HepG2 (cell line): ENCODE data around the gene L3MBTL4. TPM values are rescaled to one million over a fixed set of nuclear protein-coding genes. Genes with fewer than 3 reads are reported as not detected.

Experiments used
- DPF2 ChIP-seq: sonication (generic); formaldehyde crosslinking; IDR thresholded peaks from 2 replicates; pipeline ENCODE4 v1.4.0; 2020; ENCODE audit warnings: mild to moderate bottlenecking, low read depth, missing genetic modification reagents, borderline replicate concordance
- KAT2B ChIP-seq: fragments of 150-350 bp; IDR thresholded peaks from 2 replicates; pipeline ENCODE4 v1.6.1; 2014; ENCODE audit warnings: low read depth, low read length, borderline replicate concordance
- NFATC3 ChIP-seq: sonication (generic); formaldehyde crosslinking; IDR thresholded peaks from 2 replicates; pipeline ENCODE4 v1.5.1; 2020; ENCODE audit warnings: mild to moderate bottlenecking, missing genetic modification reagents
- ONECUT2 ChIP-seq: sonication (generic); formaldehyde crosslinking; IDR thresholded peaks from 2 replicates; pipeline ENCODE4 v1.4.0; 2020; ENCODE audit warnings: missing genetic modification reagents
- SRY ChIP-seq: sonication (generic); formaldehyde crosslinking; IDR thresholded peaks from 2 replicates; pipeline ENCODE4 v1.8.0; 2022; ENCODE audit warnings: mild to moderate bottlenecking, missing genetic modification reagents
- ZKSCAN1 ChIP-seq: fragments of 150-350 bp; IDR thresholded peaks from 2 replicates; pipeline ENCODE4 v1.6.1; 2014; ENCODE audit warnings: low read length
- ZKSCAN8 ChIP-seq: IDR thresholded peaks from 2 replicates; pipeline ENCODE4 v1.6.1; 2016; ENCODE audit warnings: borderline replicate concordance, missing genetic modification reagents, missing compliant biosample characterization
- ZNF564 ChIP-seq: sonication (generic); formaldehyde crosslinking; IDR thresholded peaks from 2 replicates; pipeline ENCODE4 v1.8.1; 2023; ENCODE audit warnings: mild to moderate bottlenecking, missing genetic modification reagents
- polyA plus RNA-seq, 8 experiments: library from polyadenylated mRNA; depleted of rRNA in 3 of 8; stranded (reverse) in 7 of 8; unstranded in 1 of 8; fragments of >200 nt; fragmentation: Illumina TruSeq in 4 of 8; extraction: Trizol in 4 of 8; gene quantifications; 2 replicates each; pipeline versions ENCODE4 v1.2.1 to v1.2.3, GENCODE V29; 2011 to 2016; ENCODE audit warnings: low read depth in 4 of 8, missing spikeins in 1 of 8, mixed read lengths in 1 of 8; ENCODE audit not compliant: insufficient read depth in 1 of 8
- total RNA-seq, 5 experiments: library from RNA; depleted of rRNA; stranded (reverse); fragments of >200 nt; fragmentation: Illumina TruSeq; extraction: Trizol; gene quantifications; 2 replicates each; pipeline ENCODE4 v1.2.3, GENCODE V29; 2016; ENCODE audit warnings: low read depth in 1 of 5
- TF ChIP-seq, protein P1 (sequence below): IDR thresholded peaks from 2 replicates; pipeline ENCODE4 v1.6.1; 2016; ENCODE audit warnings: missing compliant biosample characterization, missing genetic modification reagents, borderline replicate concordance
- TF ChIP-seq, protein P2 (sequence below): sonication (generic); formaldehyde crosslinking; IDR thresholded peaks from 2 replicates; pipeline ENCODE4 v1.8.1; 2023; ENCODE audit warnings: mild to moderate bottlenecking, inconsistent platforms, moderate library complexity, missing genetic modification reagents, borderline replicate concordance
- TF ChIP-seq, protein P3 (sequence below): sonication (generic); formaldehyde crosslinking; IDR thresholded peaks from 2 replicates; pipeline ENCODE4 v1.4.0; 2020; ENCODE audit warnings: missing genetic modification reagents
- TF ChIP-seq, protein P4 (sequence below): sonication (generic); formaldehyde crosslinking; IDR thresholded peaks from 2 replicates; pipeline ENCODE4 v1.8.1; 2023; ENCODE audit warnings: mild to moderate bottlenecking, missing genetic modification reagents
- TF ChIP-seq, protein P5 (sequence below): sonication (generic); formaldehyde crosslinking; conservative IDR thresholded peaks from 2 replicates; pipeline ENCODE4 v1.8.0; 2022; ENCODE audit warnings: missing genetic modification reagents
- TF ChIP-seq, protein P6 (sequence below): sonication (generic); formaldehyde crosslinking; IDR thresholded peaks from 2 replicates; pipeline ENCODE4 v1.4.0; 2020; ENCODE audit warnings: missing genetic modification reagents
- TF ChIP-seq, protein P7 (sequence below): IDR thresholded peaks from 2 replicates; pipeline ENCODE4 v1.4.0; 2020; ENCODE audit warnings: mild to moderate bottlenecking, missing genetic modification reagents

The L3MBTL4 gene
- total and polyA plus RNA-seq, 2 of the 13 experiments (the other 11 are each of a cell fraction or from before 2014, with no cell fraction given), result 10.8 to 13.3 TPM

DNA sequence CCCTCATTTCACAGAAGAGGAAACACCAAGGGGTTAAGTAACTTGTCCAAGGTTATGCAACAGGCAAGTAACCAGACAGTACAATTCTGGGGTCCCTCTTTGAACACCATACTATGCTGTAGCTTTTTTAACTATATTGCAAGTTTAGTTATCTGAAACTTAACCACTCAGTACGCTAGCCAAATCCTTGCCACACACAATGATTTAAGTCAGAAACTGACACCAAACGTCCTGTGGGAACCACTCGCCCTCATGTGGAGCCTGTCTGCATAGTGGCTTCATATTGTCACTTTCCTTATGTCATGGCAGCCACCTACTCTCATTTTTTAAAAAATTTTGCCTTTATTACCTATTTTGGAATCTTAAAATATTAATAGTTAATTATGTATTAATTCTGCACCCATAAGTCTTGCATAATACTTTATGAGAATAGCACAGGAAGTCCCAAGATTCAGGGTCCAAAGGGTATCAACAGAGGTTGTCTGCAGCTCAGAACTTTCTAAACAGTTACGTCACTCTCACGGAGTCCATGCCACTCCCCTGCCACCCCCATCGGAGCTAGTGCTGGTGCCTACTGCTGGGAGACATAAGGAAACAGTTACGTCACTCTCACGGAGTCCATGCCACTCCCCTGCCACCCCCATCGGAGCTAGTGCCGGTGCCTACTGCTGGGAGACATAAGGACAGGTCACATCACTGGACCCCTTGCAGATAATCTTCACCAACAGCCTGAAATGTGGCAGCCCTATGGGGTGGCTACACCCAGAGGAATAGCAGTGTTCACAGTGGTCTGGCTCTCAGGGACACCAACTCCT lies 99.0 kb downstream of the L3MBTL4 start (continued):
- TF ChIP-seq, protein P1, sequence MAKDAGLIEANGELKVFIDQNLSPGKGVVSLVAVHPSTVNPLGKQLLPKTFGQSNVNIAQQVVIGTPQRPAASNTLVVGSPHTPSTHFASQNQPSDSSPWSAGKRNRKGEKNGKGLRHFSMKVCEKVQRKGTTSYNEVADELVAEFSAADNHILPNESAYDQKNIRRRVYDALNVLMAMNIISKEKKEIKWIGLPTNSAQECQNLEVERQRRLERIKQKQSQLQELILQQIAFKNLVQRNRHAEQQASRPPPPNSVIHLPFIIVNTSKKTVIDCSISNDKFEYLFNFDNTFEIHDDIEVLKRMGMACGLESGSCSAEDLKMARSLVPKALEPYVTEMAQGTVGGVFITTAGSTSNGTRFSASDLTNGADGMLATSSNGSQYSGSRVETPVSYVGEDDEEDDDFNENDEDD (CRISPR knock-in tag), result no peak
- TF ChIP-seq ZKSCAN1, result no peak
- TF ChIP-seq, protein P2, sequence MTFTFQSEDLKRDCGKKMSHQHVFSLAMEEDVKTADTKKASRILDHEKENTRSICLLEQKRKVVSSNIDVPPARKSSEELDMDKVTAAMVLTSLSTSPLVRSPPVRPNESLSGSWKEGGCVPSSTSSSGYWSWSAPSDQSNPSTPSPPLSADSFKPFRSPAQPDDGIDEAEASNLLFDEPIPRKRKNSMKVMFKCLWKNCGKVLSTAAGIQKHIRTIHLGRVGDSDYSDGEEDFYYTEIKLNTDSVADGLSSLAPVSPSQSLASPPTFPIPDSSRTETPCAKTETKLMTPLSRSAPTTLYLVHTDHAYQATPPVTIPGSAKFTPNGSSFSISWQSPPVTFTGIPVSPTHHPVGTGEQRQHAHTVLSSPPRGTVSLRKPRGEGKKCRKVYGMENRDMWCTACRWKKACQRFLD (CRISPR knock-in tag), result no peak
- TF ChIP-seq DPF2 (CRISPR knock-in tag), result 0 out of 2 replicates have a peak, but pooled peaks have one; percentile 19
- no peak for TF ChIP-seq SRY (CRISPR knock-in tag)
- TF ChIP-seq, protein P3, sequence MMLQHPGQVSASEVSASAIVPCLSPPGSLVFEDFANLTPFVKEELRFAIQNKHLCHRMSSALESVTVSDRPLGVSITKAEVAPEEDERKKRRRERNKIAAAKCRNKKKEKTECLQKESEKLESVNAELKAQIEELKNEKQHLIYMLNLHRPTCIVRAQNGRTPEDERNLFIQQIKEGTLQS (CRISPR knock-in tag), result no peak
- TF ChIP-seq, protein P4, sequence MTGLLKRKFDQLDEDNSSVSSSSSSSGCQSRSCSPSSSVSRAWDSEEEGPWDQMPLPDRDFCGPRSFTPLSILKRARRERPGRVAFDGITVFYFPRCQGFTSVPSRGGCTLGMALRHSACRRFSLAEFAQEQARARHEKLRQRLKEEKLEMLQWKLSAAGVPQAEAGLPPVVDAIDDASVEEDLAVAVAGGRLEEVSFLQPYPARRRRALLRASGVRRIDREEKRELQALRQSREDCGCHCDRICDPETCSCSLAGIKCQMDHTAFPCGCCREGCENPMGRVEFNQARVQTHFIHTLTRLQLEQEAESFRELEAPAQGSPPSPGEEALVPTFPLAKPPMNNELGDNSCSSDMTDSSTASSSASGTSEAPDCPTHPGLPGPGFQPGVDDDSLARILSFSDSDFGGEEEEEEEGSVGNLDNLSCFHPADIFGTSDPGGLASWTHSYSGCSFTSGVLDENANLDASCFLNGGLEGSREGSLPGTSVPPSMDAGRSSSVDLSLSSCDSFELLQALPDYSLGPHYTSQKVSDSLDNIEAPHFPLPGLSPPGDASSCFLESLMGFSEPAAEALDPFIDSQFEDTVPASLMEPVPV (CRISPR knock-in tag), result no peak
- no peak for TF ChIP-seq NFATC3
- TF ChIP-seq, protein P5, sequence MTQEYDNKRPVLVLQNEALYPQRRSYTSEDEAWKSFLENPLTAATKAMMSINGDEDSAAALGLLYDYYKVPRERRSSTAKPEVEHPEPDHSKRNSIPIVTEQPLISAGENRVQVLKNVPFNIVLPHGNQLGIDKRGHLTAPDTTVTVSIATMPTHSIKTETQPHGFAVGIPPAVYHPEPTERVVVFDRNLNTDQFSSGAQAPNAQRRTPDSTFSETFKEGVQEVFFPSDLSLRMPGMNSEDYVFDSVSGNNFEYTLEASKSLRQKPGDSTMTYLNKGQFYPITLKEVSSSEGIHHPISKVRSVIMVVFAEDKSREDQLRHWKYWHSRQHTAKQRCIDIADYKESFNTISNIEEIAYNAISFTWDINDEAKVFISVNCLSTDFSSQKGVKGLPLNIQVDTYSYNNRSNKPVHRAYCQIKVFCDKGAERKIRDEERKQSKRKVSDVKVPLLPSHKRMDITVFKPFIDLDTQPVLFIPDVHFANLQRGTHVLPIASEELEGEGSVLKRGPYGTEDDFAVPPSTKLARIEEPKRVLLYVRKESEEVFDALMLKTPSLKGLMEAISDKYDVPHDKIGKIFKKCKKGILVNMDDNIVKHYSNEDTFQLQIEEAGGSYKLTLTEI, result no peak
- no peak for TF ChIP-seq ZNF564 (CRISPR knock-in tag)
- no peak for TF ChIP-seq ZKSCAN8 (CRISPR knock-in tag)
- TF ChIP-seq, protein P6, sequence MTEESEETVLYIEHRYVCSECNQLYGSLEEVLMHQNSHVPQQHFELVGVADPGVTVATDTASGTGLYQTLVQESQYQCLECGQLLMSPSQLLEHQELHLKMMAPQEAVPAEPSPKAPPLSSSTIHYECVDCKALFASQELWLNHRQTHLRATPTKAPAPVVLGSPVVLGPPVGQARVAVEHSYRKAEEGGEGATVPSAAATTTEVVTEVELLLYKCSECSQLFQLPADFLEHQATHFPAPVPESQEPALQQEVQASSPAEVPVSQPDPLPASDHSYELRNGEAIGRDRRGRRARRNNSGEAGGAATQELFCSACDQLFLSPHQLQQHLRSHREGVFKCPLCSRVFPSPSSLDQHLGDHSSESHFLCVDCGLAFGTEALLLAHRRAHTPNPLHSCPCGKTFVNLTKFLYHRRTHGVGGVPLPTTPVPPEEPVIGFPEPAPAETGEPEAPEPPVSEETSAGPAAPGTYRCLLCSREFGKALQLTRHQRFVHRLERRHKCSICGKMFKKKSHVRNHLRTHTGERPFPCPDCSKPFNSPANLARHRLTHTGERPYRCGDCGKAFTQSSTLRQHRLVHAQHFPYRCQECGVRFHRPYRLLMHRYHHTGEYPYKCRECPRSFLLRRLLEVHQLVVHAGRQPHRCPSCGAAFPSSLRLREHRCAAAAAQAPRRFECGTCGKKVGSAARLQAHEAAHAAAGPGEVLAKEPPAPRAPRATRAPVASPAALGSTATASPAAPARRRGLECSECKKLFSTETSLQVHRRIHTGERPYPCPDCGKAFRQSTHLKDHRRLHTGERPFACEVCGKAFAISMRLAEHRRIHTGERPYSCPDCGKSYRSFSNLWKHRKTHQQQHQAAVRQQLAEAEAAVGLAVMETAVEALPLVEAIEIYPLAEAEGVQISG (CRISPR knock-in tag), result no peak
- no peak for TF ChIP-seq ONECUT2 (CRISPR knock-in tag)
- no peak for TF ChIP-seq KAT2B
- TF ChIP-seq, protein P7, sequence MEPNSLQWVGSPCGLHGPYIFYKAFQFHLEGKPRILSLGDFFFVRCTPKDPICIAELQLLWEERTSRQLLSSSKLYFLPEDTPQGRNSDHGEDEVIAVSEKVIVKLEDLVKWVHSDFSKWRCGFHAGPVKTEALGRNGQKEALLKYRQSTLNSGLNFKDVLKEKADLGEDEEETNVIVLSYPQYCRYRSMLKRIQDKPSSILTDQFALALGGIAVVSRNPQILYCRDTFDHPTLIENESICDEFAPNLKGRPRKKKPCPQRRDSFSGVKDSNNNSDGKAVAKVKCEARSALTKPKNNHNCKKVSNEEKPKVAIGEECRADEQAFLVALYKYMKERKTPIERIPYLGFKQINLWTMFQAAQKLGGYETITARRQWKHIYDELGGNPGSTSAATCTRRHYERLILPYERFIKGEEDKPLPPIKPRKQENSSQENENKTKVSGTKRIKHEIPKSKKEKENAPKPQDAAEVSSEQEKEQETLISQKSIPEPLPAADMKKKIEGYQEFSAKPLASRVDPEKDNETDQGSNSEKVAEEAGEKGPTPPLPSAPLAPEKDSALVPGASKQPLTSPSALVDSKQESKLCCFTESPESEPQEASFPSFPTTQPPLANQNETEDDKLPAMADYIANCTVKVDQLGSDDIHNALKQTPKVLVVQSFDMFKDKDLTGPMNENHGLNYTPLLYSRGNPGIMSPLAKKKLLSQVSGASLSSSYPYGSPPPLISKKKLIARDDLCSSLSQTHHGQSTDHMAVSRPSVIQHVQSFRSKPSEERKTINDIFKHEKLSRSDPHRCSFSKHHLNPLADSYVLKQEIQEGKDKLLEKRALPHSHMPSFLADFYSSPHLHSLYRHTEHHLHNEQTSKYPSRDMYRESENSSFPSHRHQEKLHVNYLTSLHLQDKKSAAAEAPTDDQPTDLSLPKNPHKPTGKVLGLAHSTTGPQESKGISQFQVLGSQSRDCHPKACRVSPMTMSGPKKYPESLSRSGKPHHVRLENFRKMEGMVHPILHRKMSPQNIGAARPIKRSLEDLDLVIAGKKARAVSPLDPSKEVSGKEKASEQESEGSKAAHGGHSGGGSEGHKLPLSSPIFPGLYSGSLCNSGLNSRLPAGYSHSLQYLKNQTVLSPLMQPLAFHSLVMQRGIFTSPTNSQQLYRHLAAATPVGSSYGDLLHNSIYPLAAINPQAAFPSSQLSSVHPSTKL, result peak; percentile 65
